CD4-positive, alpha-beta T cell (primary cell): ENCODE measurements around the gene DCLK1. TPM values are rescaled to one million over a fixed set of nuclear protein-coding genes. Genes with fewer than 3 reads are reported as not detected.

Source experiments
- ATAC-seq: fragments of 200-7000 bp; cut with Tn5 transposase; one replicate; pipeline ENCODE4 v1.10.0; 2022; ENCODE audit warnings: mild to moderate bottlenecking; ENCODE audit not compliant: poor library complexity
- CTCF ChIA-PET: fragments of 350-600 bp; sonication (Branson Sonifier 250); formaldehyde crosslinking; loops from one replicate; lab custom pipeline; 2021; ENCODE audit warnings: antibody characterized with exemption, inconsistent platforms; lab: Charles Lee
- POLR2A ChIA-PET: fragments of 350-600 bp; sonication (Branson Sonifier 250); formaldehyde crosslinking; loops from one replicate; lab custom pipeline; 2021; ENCODE audit warnings: antibody characterized with exemption, inconsistent platforms; lab: Charles Lee
- DNase-seq, 14 experiments: peaks; one replicate each; pipeline ENCODE4 v3.0.0-alpha.2; 2013 to 2020; ENCODE audit warnings: mixed read lengths in 2 of 14
- H3K27ac ChIP-seq, 2 donors: one replicate each; pipeline versions ENCODE4 v1.5.1 to v1.7.0; 2013; ENCODE audit warnings: low read length in 2 of 2, low read depth in 1 of 2, mild to moderate bottlenecking in 1 of 2
- H3K27me3 ChIP-seq, 2 experiments: 1 replicate in 1 of 2; 2 replicates in 1 of 2; pipeline versions ENCODE4 v1.6.1 to v1.7.0; 2013; ENCODE audit warnings: low read length in 2 of 2, control low read depth in 1 of 2, mild to moderate bottlenecking in 1 of 2, moderate library complexity in 1 of 2; ENCODE audit not compliant: insufficient read depth in 2 of 2, control insufficient read depth in 1 of 2
- H3K36me3 ChIP-seq: one replicate; pipeline ENCODE4 v1.6.1; 2013; ENCODE audit warnings: low read length, control low read depth; ENCODE audit not compliant: insufficient read depth
- H3K4me1 ChIP-seq: one replicate; pipeline ENCODE4 v1.6.1; 2013; ENCODE audit warnings: low read length, control low read depth; ENCODE audit not compliant: insufficient read depth
- H3K4me3 ChIP-seq: one replicate; pipeline ENCODE4 v1.5.1; 2013; ENCODE audit warnings: mild to moderate bottlenecking, low read length, moderate library complexity
- H3K9me3 ChIP-seq, 2 experiments: 1 replicate in 1 of 2; 2 replicates in 1 of 2; pipeline versions ENCODE4 v1.6.1 to v1.7.0; 2013; ENCODE audit warnings: low read length in 2 of 2, mild to moderate bottlenecking in 2 of 2, control low read depth in 1 of 2, moderate library complexity in 1 of 2; ENCODE audit not compliant: control insufficient read depth in 1 of 2, insufficient read depth in 1 of 2
- H3K27ac Mint-ChIP-seq: one replicate; pipeline ENCODE4 v1.8.0; 2020; ENCODE audit warnings: mixed read lengths
- H3K27me3 Mint-ChIP-seq: one replicate; pipeline ENCODE4 v1.8.0; 2021; ENCODE audit warnings: mixed read lengths
- H3K36me3 Mint-ChIP-seq: one replicate; pipeline ENCODE4 v1.8.0; 2021; ENCODE audit warnings: low read depth, mixed read lengths
- H3K4me1 Mint-ChIP-seq: one replicate; pipeline ENCODE4 v1.8.0; 2021; ENCODE audit warnings: low read depth, mixed read lengths
- H3K4me3 Mint-ChIP-seq: one replicate; pipeline ENCODE4 v1.8.0; 2020; ENCODE audit warnings: mild to moderate bottlenecking, mixed read lengths
- H3K9me3 Mint-ChIP-seq: one replicate; pipeline ENCODE4 v1.8.0; 2020; ENCODE audit warnings: mixed read lengths
- CTCF ChIP-seq: fragments of 200-600 bp; IDR thresholded peaks from one replicate; pipeline ENCODE4 v1.8.0; 2022; ENCODE audit warnings: antibody characterized with exemption, mild to moderate bottlenecking
- intact Hi-C, 2 experiments: fragments of 100-400 bp; cut with DNase I in 1 of 2; cut with micrococcal nuclease in 1 of 2; formaldehyde crosslinking; loops; one replicate each; pipeline versions ENCODE4 v1.15.1 to v1.9.0; 2023 to 2025; cut with DNase I, micrococcal nuclease
- total RNA-seq, 174 experiments: library from RNA in 2 of 174; stranded (reverse) in 2 of 174; gene quantifications; one replicate each; pipeline ENCODE4 v1.2.3 and lab custom pipeline; 2021 to 2026

DCLK1 gene
- total RNA-seq, 2 experiments from 2014 or later: not detected

- no peak for ATAC-seq
- Mint-ChIP-seq H3K27ac (no peak overlapping the region), H3K9me3 (no peaks in the 10 kb centered on the region), H3K4me1 (no peaks in the 10 kb centered on the region), H3K36me3 (no peaks in the 10 kb centered on the region), H3K27me3 (no peaks in the 10 kb centered on the region), H3K4me3 (no peak overlapping the region)
- Histone ChIP-seq H3K27ac (no peak overlapping the region), H3K27me3 (no peaks in the 10 kb centered on the region), H3K9me3 (peaks cover 0 to 4% of the 10 kb centered on the region in 2 experiments), H3K4me3 (no peak overlapping the region), H3K36me3 (no peaks in the 10 kb centered on the region), H3K4me1 (no peaks in the 10 kb centered on the region)
- intact Hi-C loops: no loop called here
- no peak for TF ChIP-seq CTCF
- ChIA-PET CTCF (no interaction called here), POLR2A (no interaction called here)
- DNase-seq: no peak
Observed at GRCh38 chr13:35876601-35877000, 254.6 kb downstream of the DCLK1 start.

- H3K9me3 ChIP-seq: peaks cover 0 to 4% of the 10 kb centered on the region in 2 experiments
Observed at GRCh38 chr13:35874704-35875103, 256.5 kb downstream of the DCLK1 start.

GRCh38 chr13:35872369-35872768 lies 258.8 kb downstream of the DCLK1 start:
- Histone ChIP-seq H3K4me1 (no peaks in the 10 kb centered on the region), H3K4me3 (no peak overlapping the region), H3K9me3 (no peaks in the 10 kb centered on the region), H3K27ac (no peak overlapping the region), H3K27me3 (no peaks in the 10 kb centered on the region), H3K36me3 (no peaks in the 10 kb centered on the region)
- Mint-ChIP-seq H3K27ac (no peak overlapping the region), H3K4me3 (no peak overlapping the region), H3K9me3 (no peaks in the 10 kb centered on the region), H3K36me3 (no peaks in the 10 kb centered on the region), H3K4me1 (no peaks in the 10 kb centered on the region), H3K27me3 (no peaks in the 10 kb centered on the region)
- DNase-seq (no peak), ATAC-seq (no peak)
- POLR2A ChIA-PET: no interaction called here
- TF ChIP-seq CTCF: no peak
- intact Hi-C loops: no loop called here
- CTCF ChIA-PET: no interaction called here

More at GRCh38 chr13:35874704-35875103, 256.5 kb downstream of the DCLK1 start:
- intact Hi-C loops: no loop called here
- ChIA-PET POLR2A (no interaction called here), CTCF (no interaction called here)
- TF ChIP-seq CTCF: no peak
- H3K27ac ChIP-seq: no peak overlapping the region
- no peaks in the 10 kb centered on the region for H3K27me3 Mint-ChIP-seq
- no peaks in the 10 kb centered on the region for H3K36me3 ChIP-seq
- no peaks in the 10 kb centered on the region for H3K4me1 ChIP-seq
- H3K4me3 Mint-ChIP-seq: no peak overlapping the region
- H3K27ac Mint-ChIP-seq: no peak overlapping the region
- no peaks in the 10 kb centered on the region for H3K36me3 Mint-ChIP-seq
- no peak for ATAC-seq
- DNase-seq: no peak
- H3K4me1 Mint-ChIP-seq: no peaks in the 10 kb centered on the region
- no peaks in the 10 kb centered on the region for H3K27me3 ChIP-seq
- no peak overlapping the region for H3K4me3 ChIP-seq
- H3K9me3 Mint-ChIP-seq: no peaks in the 10 kb centered on the region
